CMK (cell line): ENCODE measurements around the gene CSF2RB.
A peak's percentile ranks its signal among the peaks of the same experiment; 100 is the strongest.

ENCODE experiments used
- DNase-seq: peaks from one replicate; pipeline ENCODE4 v3.0.0-alpha.2; 2010; ENCODE audit warnings: low read depth

Gene CSF2RB

GRCh38 chr22:36936362-36937116 lies 23.1 kb downstream of the CSF2RB start:
- no peak for DNase-seq

- no peak for DNase-seq
Observed at GRCh38 chr22:36937319-36938027, 24.0 kb downstream of the CSF2RB start.

GRCh38 chr22:36938028-36938425 lies 24.6 kb downstream of the CSF2RB start:
- no peak for DNase-seq

GRCh38 chr22:36938886-36939285 lies 25.5 kb downstream of the CSF2RB start:
- no peak for DNase-seq

- DNase-seq: no peak
Observed at GRCh38 chr22:36940676-36941075, 27.2 kb downstream of the CSF2RB start.

- DNase-seq: no peak
Observed at GRCh38 chr22:36942556-36942955, 29.1 kb downstream of the CSF2RB start.

- DNase-seq: no peak
Observed at GRCh38 chr22:36946421-36947158, 33.2 kb downstream of the CSF2RB start.

- no peak for DNase-seq
Observed at GRCh38 chr22:36948273-36949225, 35.1 kb downstream of the CSF2RB start.

GRCh38 chr22:36950797-36951590 lies 37.6 kb downstream of the CSF2RB start:
- DNase-seq: no peak

GRCh38 chr22:36951746-36952145 lies 38.3 kb downstream of the CSF2RB start:
- DNase-seq: no peak

GRCh38 chr22:36953239-36954080 lies 40.0 kb downstream of the CSF2RB start:
- no peak for DNase-seq

- no peak for DNase-seq
Observed at GRCh38 chr22:36954251-36955014, 41.0 kb downstream of the CSF2RB start.

- DNase-seq: no peak
Observed at GRCh38 chr22:36955691-36956090, 42.3 kb downstream of the CSF2RB start.

- DNase-seq: no peak
Observed at GRCh38 chr22:36958366-36958765, 44.9 kb downstream of the CSF2RB start.

GRCh38 chr22:36961626-36962025 lies 48.2 kb downstream of the CSF2RB start:
- no peak for DNase-seq

GRCh38 chr22:36963302-36963701 lies 49.9 kb downstream of the CSF2RB start:
- DNase-seq: peak; percentile 85

- DNase-seq: no peak
Observed at GRCh38 chr22:36964106-36964505, 50.7 kb downstream of the CSF2RB start.

- no peak for DNase-seq
Observed at GRCh38 chr22:36965696-36966095, 52.3 kb downstream of the CSF2RB start.

- DNase-seq: no peak
Observed at GRCh38 chr22:36966851-36967540, 53.6 kb downstream of the CSF2RB start.
